ENCODE results near the gene ZNF423. TPM values are rescaled to one million over a fixed set of nuclear protein-coding genes. Genes with fewer than 3 reads are reported as not detected.

The ZNF423 gene
- total RNA-seq, 2 experiments from 2014 or later: not detected

DNA sequence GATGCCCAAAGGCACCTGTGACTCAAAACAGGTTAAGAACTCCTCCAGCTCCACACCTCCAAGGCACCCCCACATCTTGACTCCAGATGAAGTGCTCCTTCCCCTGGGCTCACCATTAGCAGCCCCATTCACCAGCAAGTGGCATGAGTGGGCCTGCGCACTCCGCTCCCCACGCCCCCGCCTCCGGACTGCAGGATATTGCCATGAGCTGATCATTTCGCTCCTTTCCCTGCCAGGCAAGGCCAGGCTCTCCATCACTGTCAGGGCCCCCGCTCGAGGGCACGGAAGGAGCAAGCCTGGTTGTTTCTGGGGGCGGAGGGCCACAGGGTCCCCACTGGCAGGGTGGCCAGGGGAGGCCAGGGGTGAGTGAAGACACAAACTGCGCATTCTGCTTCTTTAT is 69.9 kb downstream of the ZNF423 start:
- no peaks in the 10 kb centered on the region for H3K36me3 Mint-ChIP-seq
- CTCF ChIA-PET: no interaction called here
- H3K27ac Mint-ChIP-seq: no peak overlapping the region
- H3K9me3 Mint-ChIP-seq: no peaks in the 10 kb centered on the region
- POLR2A ChIA-PET: no interaction called here
- no peaks in the 10 kb centered on the region for H3K27me3 Mint-ChIP-seq
- intact Hi-C loops (cut with micrococcal nuclease): no loop called here
- H3K4me1 Mint-ChIP-seq (ENCODE audit: low read depth): no peaks in the 10 kb centered on the region
- no peak for DNase-seq
- H3K4me3 Mint-ChIP-seq: no peak overlapping the region

DNA sequence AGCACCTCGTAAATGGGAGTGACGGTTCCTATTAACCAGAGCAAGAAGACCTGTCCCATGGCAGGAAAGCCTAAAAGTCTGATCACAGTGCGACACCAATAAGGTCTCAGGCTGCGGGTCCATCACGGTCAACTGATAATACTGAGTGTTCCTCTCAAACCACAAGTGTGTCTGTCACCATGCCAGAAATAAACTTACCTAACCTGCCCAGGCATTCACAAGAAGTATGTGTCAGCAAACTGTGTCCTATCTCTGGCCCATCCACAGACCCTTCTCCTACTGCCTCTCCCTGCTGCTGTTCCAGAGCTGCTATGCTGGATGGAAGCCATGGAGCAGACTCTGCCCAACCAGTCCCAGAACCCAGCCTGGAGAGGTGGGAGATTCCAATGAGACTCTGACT is 73.5 kb downstream of the ZNF423 start:
- intact Hi-C loops (cut with micrococcal nuclease): no loop called here
- no peaks in the 10 kb centered on the region for H3K27me3 Mint-ChIP-seq
- no peaks in the 10 kb centered on the region for H3K4me1 Mint-ChIP-seq (ENCODE audit: low read depth)
- POLR2A ChIA-PET: no interaction called here
- CTCF ChIA-PET: no interaction called here
- no peak for DNase-seq
- no peaks in the 10 kb centered on the region for H3K9me3 Mint-ChIP-seq
- no peak overlapping the region for H3K4me3 Mint-ChIP-seq
- no peaks in the 10 kb centered on the region for H3K36me3 Mint-ChIP-seq
- no peak overlapping the region for H3K27ac Mint-ChIP-seq

DNA sequence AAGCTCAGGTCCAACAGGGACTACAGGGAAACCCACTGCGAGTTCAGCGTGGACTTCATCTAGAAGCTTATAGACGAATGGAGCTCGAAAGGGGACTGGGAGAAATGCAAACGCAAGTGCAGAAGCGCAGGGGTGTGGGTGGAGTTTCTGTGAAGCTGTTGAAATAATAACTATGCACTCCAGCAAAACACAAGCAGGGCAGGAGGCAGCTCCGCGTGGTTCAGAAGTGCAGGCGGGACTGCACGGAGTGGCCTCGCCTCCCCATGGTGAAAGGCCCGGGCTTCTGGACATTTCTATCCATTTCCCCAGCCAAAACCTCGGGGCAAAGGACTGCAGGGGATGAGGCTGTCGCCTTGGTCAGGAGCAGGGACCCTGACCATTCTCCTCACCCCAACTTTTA is 74.5 kb downstream of the ZNF423 start:
- H3K4me1 Mint-ChIP-seq (ENCODE audit: low read depth): no peaks in the 10 kb centered on the region
- CTCF ChIA-PET: no interaction called here
- intact Hi-C loops (cut with micrococcal nuclease): no loop called here
- no peaks in the 10 kb centered on the region for H3K9me3 Mint-ChIP-seq
- POLR2A ChIA-PET: no interaction called here
- no peaks in the 10 kb centered on the region for H3K27me3 Mint-ChIP-seq
- DNase-seq: no peak
- no peaks in the 10 kb centered on the region for H3K36me3 Mint-ChIP-seq
- no peak overlapping the region for H3K27ac Mint-ChIP-seq
- no peak overlapping the region for H3K4me3 Mint-ChIP-seq

DNA sequence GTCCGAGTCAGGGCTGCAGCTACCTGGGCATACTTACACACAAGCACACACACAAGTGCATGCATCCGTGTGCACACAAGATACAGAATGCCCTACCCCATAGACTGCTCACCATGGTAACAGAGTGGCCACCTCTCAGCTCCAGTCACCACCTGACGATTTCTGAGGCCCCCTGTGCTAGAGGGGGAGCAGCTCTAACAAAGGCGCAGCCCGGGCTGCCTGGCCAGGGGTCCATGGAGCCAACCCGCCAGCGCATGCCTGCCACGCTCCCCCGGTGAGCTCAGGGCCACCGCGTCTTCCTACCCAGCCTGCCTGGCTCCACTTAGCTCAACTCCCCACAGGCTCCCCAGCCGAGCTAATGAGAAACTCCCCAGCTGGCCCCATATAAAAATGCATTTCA is 75.5 kb downstream of the ZNF423 start:
- CTCF ChIA-PET: no interaction called here
- DNase-seq: no peak
- intact Hi-C loops (cut with micrococcal nuclease): no loop called here
- H3K9me3 Mint-ChIP-seq: no peaks in the 10 kb centered on the region
- no peak overlapping the region for H3K27ac Mint-ChIP-seq
- no peak overlapping the region for H3K4me3 Mint-ChIP-seq
- no peaks in the 10 kb centered on the region for H3K4me1 Mint-ChIP-seq (ENCODE audit: low read depth)
- no peaks in the 10 kb centered on the region for H3K27me3 Mint-ChIP-seq
- no peaks in the 10 kb centered on the region for H3K36me3 Mint-ChIP-seq
- POLR2A ChIA-PET: no interaction called here

DNA sequence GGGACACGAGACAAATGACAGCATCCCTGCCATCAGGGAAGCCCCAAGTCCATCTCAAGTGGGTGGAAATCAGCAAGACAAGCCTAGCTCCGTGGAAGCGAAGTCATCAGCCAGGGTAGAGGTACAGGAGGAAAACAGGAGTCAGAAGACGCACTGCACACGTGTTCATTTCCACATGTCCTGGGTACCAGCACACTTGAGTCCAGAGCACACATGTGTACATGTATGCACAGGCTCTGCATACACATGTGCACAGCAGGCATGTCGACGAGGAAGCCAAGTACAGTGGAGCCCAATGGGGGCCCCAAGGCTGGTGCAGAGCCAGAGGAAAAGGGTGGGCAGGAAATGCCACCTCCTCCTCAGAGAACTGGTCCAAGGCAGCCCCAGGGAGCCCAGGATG is 75.9 kb downstream of the ZNF423 start:
- Mint-ChIP-seq H3K9me3 (no peaks in the 10 kb centered on the region), H3K4me3 (no peak overlapping the region), H3K36me3 (no peaks in the 10 kb centered on the region), H3K27ac (no peak overlapping the region), H3K4me1 (ENCODE audit: low read depth) (no peaks in the 10 kb centered on the region), H3K27me3 (no peaks in the 10 kb centered on the region)
- ChIA-PET CTCF (no interaction called here), POLR2A (no interaction called here)
- intact Hi-C loops (cut with micrococcal nuclease): no loop called here
- DNase-seq: no peak

DNA sequence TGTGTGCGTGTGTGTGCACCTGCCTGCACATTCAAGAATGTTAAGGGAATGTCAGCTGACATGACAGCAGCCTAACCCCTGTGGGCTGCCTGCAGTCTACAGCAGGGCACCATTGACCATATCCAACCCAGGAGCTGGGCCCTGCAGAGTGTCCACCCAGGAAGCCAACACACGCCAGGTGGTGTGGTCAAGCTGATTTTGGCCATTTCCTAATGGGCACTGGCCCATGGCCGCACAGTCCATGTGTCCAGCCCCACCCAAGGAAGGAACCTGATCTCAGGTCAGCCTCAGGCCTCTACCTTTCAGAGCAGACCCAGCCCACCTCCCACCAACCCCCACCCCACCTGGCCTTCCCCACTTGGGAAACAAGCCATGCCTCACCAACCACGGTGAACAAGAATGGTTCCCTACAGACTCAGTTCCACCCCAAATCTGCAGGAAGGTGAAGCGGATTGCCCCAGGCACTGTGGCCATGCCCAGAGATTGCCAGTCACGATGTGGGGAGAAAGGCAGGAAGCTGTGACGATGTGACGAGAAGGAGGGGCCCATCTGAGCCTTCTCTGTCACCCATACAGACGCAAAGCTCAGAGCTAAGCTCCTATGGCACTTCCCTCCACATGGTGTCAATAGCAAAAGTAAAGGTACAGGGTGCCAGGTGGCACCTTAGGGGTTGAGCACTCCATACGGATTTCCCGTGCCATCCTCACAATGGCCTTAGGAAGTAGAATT is 77.5 kb downstream of the ZNF423 start:
- Mint-ChIP-seq H3K9me3 (no peaks in the 10 kb centered on the region), H3K4me1 (ENCODE audit: low read depth) (no peaks in the 10 kb centered on the region), H3K27ac (no peak overlapping the region), H3K27me3 (no peaks in the 10 kb centered on the region), H3K4me3 (no peak overlapping the region), H3K36me3 (no peaks in the 10 kb centered on the region)
- ChIA-PET POLR2A (no interaction called here), CTCF (no interaction called here)
- no peak for DNase-seq
- intact Hi-C loops (cut with micrococcal nuclease): no loop called here

DNA sequence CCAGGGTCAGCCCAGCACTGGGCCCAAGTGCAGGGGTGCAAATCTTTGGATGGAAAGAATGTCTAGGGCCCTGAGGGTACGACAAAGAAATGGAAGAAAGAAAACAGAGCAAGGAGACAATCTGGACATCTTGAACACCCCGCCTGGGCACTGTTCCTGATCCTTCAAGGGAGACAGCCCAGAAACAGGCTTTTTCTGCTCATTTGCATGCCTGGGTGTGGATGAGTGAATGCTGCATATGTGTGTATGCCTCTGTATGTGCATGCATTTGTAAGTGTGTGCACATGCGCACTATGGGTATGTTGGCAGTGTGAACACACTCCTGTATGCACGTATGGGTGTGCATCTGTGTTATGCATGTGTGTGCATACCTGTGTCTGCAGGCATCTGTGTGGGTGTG is 79.2 kb downstream of the ZNF423 start:
- POLR2A ChIA-PET: no interaction called here
- Mint-ChIP-seq H3K4me3 (no peak overlapping the region), H3K36me3 (no peaks in the 10 kb centered on the region), H3K27ac (no peak overlapping the region), H3K9me3 (no peaks in the 10 kb centered on the region), H3K27me3 (no peaks in the 10 kb centered on the region), H3K4me1 (ENCODE audit: low read depth) (no peaks in the 10 kb centered on the region)
- no peak for DNase-seq
- CTCF ChIA-PET: no interaction called here
- intact Hi-C loops (cut with micrococcal nuclease): no loop called here

DNA sequence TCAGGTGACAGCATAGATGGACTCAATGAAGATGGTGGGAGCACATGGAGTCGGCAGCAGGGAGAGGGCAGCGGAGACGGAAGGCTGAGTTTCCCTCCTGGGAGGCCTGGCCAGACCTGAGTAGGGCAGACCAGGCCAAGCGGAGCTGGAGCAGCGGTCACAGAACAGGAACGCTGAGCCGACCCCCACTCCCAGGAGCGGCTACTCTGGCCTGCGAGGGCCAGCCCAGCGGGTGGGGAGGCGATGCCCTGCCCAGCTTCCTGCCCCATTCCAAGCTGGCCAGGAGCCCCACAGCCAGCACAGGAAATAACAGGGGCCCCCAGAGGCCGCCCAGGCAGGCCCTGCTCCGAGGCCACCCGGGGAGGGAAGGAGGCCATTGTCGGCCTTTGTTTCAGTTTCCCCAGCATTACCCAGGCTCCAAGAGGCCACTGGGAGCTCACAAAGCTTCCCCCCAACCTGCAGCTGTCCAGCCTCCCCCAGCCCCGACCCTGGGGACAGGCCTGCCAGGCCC is 79.8 kb downstream of the ZNF423 start:
- H3K27me3 Mint-ChIP-seq: no peaks in the 10 kb centered on the region
- ChIA-PET CTCF (no interaction called here), POLR2A (no interaction called here)
- H3K27ac Mint-ChIP-seq: no peak overlapping the region
- intact Hi-C loops (cut with micrococcal nuclease): no loop called here
- DNase-seq: no peak
- no peaks in the 10 kb centered on the region for H3K36me3 Mint-ChIP-seq
- H3K9me3 Mint-ChIP-seq: no peaks in the 10 kb centered on the region
- no peaks in the 10 kb centered on the region for H3K4me1 Mint-ChIP-seq (ENCODE audit: low read depth)
- no peak overlapping the region for H3K4me3 Mint-ChIP-seq

DNA sequence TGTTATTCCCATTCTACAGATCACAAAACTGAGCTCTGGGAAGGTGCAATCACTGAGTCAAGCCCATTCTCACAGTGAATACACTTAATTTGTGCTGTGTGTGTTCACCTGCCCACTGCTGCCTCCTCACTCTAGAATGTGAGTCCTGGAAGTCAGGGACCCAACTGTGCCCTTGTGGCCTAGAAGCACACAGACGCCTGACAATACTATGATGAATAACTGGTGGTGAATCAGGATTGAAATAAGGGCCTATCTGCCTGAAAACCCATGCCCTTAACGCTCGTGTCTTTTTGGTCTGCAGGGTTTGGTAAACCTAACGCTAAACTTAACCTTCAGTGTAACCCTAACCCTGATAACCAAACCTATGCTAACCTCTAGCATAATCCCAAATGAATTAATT is 80.3 kb downstream of the ZNF423 start:
- H3K9me3 Mint-ChIP-seq: no peaks in the 10 kb centered on the region
- H3K27ac Mint-ChIP-seq: no peak overlapping the region
- no peaks in the 10 kb centered on the region for H3K4me1 Mint-ChIP-seq (ENCODE audit: low read depth)
- POLR2A ChIA-PET: no interaction called here
- intact Hi-C loops (cut with micrococcal nuclease): no loop called here
- H3K27me3 Mint-ChIP-seq: no peaks in the 10 kb centered on the region
- no peak for DNase-seq
- H3K4me3 Mint-ChIP-seq: no peak overlapping the region
- no peaks in the 10 kb centered on the region for H3K36me3 Mint-ChIP-seq
- CTCF ChIA-PET: no interaction called here

DNA sequence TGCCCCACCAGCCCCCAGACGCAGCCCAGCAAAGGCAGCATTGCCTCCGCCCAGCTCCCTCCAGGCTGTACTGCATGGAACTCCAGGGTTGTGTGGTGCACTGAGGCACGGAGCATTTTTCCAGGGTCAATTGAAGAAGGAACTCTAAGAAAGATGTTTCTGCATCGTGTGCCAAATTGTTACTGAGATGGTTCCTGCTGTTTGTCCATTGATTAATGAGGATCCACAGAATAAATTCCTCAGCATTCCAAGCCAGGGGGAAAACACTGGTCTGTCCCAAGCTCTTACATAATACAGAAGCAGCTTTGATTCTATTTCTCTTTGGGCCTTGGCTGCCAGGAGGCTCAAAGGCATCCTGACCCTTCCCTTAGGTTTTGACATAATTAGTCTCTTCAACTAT is 80.9 kb downstream of the ZNF423 start:
- Mint-ChIP-seq H3K9me3 (no peaks in the 10 kb centered on the region), H3K36me3 (no peaks in the 10 kb centered on the region), H3K4me3 (no peak overlapping the region), H3K4me1 (ENCODE audit: low read depth) (no peaks in the 10 kb centered on the region), H3K27me3 (no peaks in the 10 kb centered on the region), H3K27ac (no peak overlapping the region)
- ChIA-PET POLR2A (no interaction called here), CTCF (no interaction called here)
- DNase-seq: no peak
- intact Hi-C loops (cut with micrococcal nuclease): no loop called here

DNA sequence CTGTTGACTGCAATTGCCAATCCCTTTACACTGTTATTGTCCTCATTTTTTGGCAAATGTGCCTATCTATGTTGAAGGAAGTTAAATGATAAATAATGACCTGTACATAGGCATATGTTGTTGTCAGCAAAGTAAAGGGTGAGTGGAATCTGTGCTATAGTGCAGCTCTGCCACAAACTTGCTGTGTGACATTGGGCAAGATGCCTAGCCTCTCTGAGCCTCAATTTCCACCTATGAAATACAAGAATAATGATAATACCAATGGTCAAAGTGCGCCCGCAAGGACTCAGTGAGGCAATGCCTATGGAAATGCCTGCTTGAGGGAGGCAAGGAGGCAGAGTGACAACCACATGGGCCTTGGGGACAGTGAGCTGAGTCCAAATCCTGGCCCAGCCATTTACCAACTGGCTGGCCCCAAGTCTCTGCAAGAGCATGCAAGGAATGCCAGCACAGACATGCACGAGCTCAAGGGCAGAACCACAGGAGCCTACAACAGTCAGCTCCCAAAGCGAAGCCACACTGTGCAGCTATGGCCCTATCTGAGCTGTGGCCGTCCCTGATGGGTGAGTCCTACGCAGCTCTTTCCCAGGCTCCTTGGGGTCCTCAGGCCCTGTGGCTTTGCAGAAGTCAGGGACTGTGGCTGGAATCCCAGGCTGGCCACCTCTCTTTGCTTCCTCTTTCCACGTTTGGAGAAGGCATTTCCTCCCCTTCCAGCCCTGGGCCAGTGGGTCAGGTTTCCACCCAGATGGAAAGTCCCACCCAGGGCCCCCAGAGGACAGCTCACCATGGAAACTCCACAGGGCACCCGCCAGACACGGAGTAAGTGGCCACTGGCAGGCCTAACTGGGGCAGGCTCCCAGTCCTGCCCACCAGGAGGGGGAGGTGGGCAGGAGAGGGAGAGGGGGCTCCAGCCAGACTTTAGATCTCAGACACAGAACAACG is 82.1 kb downstream of the ZNF423 start:
- ChIA-PET POLR2A (no interaction called here), CTCF (no interaction called here)
- Mint-ChIP-seq H3K4me3 (no peak overlapping the region), H3K4me1 (ENCODE audit: low read depth) (no peaks in the 10 kb centered on the region), H3K9me3 (no peaks in the 10 kb centered on the region), H3K27ac (no peak overlapping the region), H3K36me3 (no peaks in the 10 kb centered on the region), H3K27me3 (no peaks in the 10 kb centered on the region)
- no peak for DNase-seq
- intact Hi-C loops (cut with micrococcal nuclease): no loop called here

DNA sequence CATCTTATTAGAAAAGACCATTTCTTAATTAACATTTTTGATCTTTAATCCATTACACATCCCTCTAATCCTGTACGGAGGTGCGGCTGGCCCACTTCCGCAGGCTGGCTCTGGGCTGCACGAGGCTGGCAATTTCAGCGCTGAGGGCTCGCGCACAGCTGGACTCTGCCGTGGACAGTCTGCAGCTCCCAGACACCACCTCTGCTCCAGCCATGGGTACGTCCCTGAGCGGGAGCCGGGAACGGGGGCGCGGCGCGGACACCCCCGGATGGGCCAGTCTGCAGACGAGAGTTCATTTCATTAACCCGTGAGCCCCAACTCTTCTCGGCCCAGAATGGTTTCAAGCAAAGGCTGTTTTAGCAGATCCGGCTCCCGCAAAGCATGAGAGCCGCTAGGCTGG is 87.9 kb downstream of the ZNF423 start:
- no peaks in the 10 kb centered on the region for H3K27me3 Mint-ChIP-seq
- H3K4me1 Mint-ChIP-seq (ENCODE audit: low read depth): no peaks in the 10 kb centered on the region
- H3K9me3 Mint-ChIP-seq: no peaks in the 10 kb centered on the region
- no peak for DNase-seq
- ChIA-PET POLR2A (no interaction called here), CTCF (no interaction called here)
- no peaks in the 10 kb centered on the region for H3K36me3 Mint-ChIP-seq
- intact Hi-C loops (cut with micrococcal nuclease): no loop called here
- no peak overlapping the region for H3K4me3 Mint-ChIP-seq
- H3K27ac Mint-ChIP-seq: no peak overlapping the region

DNA sequence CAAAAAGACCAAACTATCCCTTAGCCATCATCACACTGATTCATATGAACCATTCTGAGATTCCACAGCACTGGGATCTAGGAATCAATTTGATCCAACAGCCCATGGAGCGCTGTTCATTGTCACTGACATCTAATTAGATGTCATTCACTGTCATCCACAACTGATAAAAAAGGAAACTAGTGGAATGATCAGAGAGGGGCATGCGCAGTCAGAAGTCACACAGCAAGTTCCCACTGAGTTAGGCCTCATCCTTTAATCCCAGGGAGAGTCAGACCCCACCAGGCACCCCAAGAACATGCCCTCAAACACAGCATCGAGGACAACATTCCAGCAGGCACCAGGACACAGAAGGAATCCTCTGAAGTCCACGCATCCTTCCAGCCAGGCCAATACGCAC is 88.5 kb downstream of the ZNF423 start:
- no peak for DNase-seq
- intact Hi-C loops (cut with micrococcal nuclease): no loop called here
- Mint-ChIP-seq H3K27ac (no peak overlapping the region), H3K4me3 (no peak overlapping the region), H3K27me3 (no peaks in the 10 kb centered on the region), H3K36me3 (no peaks in the 10 kb centered on the region), H3K4me1 (ENCODE audit: low read depth) (no peaks in the 10 kb centered on the region), H3K9me3 (no peaks in the 10 kb centered on the region)
- POLR2A ChIA-PET: no interaction called here
- CTCF ChIA-PET: no interaction called here

All from activated CD4-positive, alpha-beta memory T cell treated with anti-CD3 and anti-CD28 coated beads for 36 hours (primary cell).